GM12878 (cell line): ENCODE measurements around the gene C5AR1.

Experiments used
- DPF2 ChIP-seq: fragments of 450-650 bp; IDR thresholded peaks from 2 replicates; pipeline ENCODE4 v1.6.1; 2017; ENCODE audit warnings: mild to moderate bottlenecking
- EGR1 ChIP-seq, 2 experiments: IDR thresholded peaks; 1 replicate in 1 of 2; 2 replicates in 1 of 2; pipeline ENCODE4 v1.6.1; 2011 to 2012; ENCODE audit warnings: low read depth in 2 of 2, low read length in 2 of 2, borderline replicate concordance in 1 of 2, mild to moderate bottlenecking in 1 of 2, moderate library complexity in 1 of 2
- EZH2 ChIP-seq: IDR thresholded peaks from 2 replicates; pipeline ENCODE4 v1.6.1; 2012; ENCODE audit warnings: low read depth, mild to moderate bottlenecking, control low read depth, inconsistent platforms, low read length, borderline replicate concordance; ENCODE audit not compliant: control insufficient read depth
- JUND ChIP-seq: IDR thresholded peaks from 2 replicates; pipeline ENCODE4 v1.6.1; 2012; ENCODE audit warnings: low read depth, mild to moderate bottlenecking, low read length, improper control_type of control experiment, moderate library complexity
- MYC ChIP-seq: IDR thresholded peaks from 2 replicates; pipeline ENCODE4 v1.6.1; 2011; ENCODE audit warnings: mild to moderate bottlenecking, low read length, moderate library complexity, inconsistent platforms; ENCODE audit not compliant: insufficient read depth, insufficient replicate concordance, insufficient read length, severe bottlenecking
- NFXL1 ChIP-seq: fragments of 450-650 bp; IDR thresholded peaks from 2 replicates; pipeline ENCODE4 v1.6.1; 2017; ENCODE audit warnings: antibody characterized with exemption, mild to moderate bottlenecking, borderline replicate concordance
- PAX8 ChIP-seq: fragments of 450-650 bp; IDR thresholded peaks from 2 replicates; pipeline ENCODE4 v1.6.1; 2017; ENCODE audit warnings: mild to moderate bottlenecking, moderate library complexity
- POLR2A ChIP-seq: IDR thresholded peaks from 2 replicates; pipeline ENCODE4 v1.6.1; 2011; ENCODE audit warnings: low read depth, mild to moderate bottlenecking, low read length
- SPI1 ChIP-seq: IDR thresholded peaks from 2 replicates; pipeline ENCODE4 v1.6.1; 2011; ENCODE audit warnings: low read depth, mild to moderate bottlenecking, low read length, moderate library complexity, borderline replicate concordance; ENCODE audit not compliant: insufficient read depth
- YBX1 ChIP-seq: fragments of 450-650 bp; IDR thresholded peaks from 2 replicates; pipeline ENCODE4 v1.6.1; 2016; ENCODE audit warnings: antibody characterized with exemption
- TF ChIP-seq, protein P1 (sequence below), 3 experiments: IDR thresholded peaks in 2 of 3; conservative IDR thresholded peaks in 1 of 3; 2 replicates each; pipeline ENCODE4 v1.5.1; 2011; ENCODE audit warnings: low read depth in 3 of 3, low read length in 3 of 3, mild to moderate bottlenecking in 3 of 3, control low read depth in 2 of 3, moderate library complexity in 2 of 3, inconsistent platforms in 1 of 3, mixed read lengths in 1 of 3; ENCODE audit not compliant: control insufficient read depth in 2 of 3, insufficient read depth in 1 of 3; ENCODE audit errors: extremely low read depth in 1 of 3
- TF ChIP-seq, protein P2 (sequence below): fragments of 450-650 bp; IDR thresholded peaks from 2 replicates; pipeline ENCODE4 v1.6.1; 2017; ENCODE audit warnings: mild to moderate bottlenecking

DNA sequence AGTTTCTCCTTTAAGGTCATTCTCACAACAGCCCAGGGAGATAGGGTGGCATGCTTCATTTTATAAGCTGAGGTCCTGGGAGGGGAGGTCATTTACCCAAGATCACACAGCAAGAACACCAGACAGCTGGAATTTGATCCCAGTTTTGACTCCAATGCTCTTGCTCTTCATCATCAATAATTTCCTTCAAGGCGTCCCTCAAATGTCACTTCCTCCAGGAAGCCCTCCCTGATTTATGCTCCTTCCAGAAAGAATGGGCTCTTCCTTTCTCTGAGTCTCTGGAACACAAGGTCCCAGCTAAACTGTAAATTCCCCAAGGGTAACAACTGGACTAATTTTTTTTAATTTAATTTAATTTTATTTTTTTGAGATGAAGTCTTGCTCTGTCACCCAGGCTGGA lies 34.8 kb downstream of the C5AR1 start:
- TF ChIP-seq, protein P1, sequence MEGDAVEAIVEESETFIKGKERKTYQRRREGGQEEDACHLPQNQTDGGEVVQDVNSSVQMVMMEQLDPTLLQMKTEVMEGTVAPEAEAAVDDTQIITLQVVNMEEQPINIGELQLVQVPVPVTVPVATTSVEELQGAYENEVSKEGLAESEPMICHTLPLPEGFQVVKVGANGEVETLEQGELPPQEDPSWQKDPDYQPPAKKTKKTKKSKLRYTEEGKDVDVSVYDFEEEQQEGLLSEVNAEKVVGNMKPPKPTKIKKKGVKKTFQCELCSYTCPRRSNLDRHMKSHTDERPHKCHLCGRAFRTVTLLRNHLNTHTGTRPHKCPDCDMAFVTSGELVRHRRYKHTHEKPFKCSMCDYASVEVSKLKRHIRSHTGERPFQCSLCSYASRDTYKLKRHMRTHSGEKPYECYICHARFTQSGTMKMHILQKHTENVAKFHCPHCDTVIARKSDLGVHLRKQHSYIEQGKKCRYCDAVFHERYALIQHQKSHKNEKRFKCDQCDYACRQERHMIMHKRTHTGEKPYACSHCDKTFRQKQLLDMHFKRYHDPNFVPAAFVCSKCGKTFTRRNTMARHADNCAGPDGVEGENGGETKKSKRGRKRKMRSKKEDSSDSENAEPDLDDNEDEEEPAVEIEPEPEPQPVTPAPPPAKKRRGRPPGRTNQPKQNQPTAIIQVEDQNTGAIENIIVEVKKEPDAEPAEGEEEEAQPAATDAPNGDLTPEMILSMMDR (IDR thresholded peaks at IDR 0.05 in 2 of 3, conservative IDR thresholded peaks at IDR 0.05 in 1 of 3; ENCODE audit: control insufficient read depth in 2 of 3, extremely low read depth in 1 of 3, insufficient read depth in 1 of 3, low read depth in 3 of 3, low read length in 3 of 3): no peak
- no peak for TF ChIP-seq JUND
- TF ChIP-seq PAX8: no peak
- TF ChIP-seq POLR2A: no peak
- no peak for TF ChIP-seq SPI1
- TF ChIP-seq NFXL1: no peak
- TF ChIP-seq MYC: no peak
- no peak for TF ChIP-seq EZH2
- TF ChIP-seq EGR1 (IDR thresholded peaks at IDR 0.05; ENCODE audit: borderline replicate concordance in 1 of 2, low read depth in 2 of 2, low read length in 2 of 2): no peak
- no peak for TF ChIP-seq YBX1
- TF ChIP-seq, protein P2, sequence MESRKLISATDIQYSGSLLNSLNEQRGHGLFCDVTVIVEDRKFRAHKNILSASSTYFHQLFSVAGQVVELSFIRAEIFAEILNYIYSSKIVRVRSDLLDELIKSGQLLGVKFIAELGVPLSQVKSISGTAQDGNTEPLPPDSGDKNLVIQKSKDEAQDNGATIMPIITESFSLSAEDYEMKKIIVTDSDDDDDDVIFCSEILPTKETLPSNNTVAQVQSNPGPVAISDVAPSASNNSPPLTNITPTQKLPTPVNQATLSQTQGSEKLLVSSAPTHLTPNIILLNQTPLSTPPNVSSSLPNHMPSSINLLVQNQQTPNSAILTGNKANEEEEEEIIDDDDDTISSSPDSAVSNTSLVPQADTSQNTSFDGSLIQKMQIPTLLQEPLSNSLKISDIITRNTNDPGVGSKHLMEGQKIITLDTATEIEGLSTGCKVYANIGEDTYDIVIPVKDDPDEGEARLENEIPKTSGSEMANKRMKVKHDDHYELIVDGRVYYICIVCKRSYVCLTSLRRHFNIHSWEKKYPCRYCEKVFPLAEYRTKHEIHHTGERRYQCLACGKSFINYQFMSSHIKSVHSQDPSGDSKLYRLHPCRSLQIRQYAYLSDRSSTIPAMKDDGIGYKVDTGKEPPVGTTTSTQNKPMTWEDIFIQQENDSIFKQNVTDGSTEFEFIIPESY: no peak
- no peak for TF ChIP-seq DPF2
